GM12872 (cell line): ENCODE data around the gene ALKBH3.

Experiments
- TF ChIP-seq, protein P1 (sequence below): IDR thresholded peaks from 3 replicates; pipeline ENCODE4 v1.5.1; 2011; ENCODE audit warnings: low read depth, mild to moderate bottlenecking, low read length, moderate library complexity; ENCODE audit not compliant: insufficient read depth

ALKBH3 gene

DNA sequence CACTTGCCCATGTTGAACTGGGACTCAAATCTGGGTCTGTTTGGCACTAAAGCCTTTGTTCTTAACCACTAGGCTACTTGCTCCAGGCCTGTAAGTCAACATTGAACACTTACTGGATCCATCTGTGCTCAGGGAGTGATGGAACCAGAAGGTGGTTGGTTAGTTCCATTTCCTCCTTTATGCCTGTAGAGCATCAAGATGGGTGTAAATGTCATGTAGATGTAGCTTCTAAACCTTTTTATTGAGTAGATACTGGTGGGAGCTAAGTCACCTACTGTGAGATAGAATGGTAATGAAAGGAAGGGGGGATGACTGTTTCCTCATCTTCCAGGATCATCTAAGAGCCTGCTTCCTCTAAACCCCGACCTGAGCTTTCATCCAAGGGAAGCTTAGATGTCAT is 38.6 kb upstream of the ALKBH3 start:
- TF ChIP-seq, protein P1, sequence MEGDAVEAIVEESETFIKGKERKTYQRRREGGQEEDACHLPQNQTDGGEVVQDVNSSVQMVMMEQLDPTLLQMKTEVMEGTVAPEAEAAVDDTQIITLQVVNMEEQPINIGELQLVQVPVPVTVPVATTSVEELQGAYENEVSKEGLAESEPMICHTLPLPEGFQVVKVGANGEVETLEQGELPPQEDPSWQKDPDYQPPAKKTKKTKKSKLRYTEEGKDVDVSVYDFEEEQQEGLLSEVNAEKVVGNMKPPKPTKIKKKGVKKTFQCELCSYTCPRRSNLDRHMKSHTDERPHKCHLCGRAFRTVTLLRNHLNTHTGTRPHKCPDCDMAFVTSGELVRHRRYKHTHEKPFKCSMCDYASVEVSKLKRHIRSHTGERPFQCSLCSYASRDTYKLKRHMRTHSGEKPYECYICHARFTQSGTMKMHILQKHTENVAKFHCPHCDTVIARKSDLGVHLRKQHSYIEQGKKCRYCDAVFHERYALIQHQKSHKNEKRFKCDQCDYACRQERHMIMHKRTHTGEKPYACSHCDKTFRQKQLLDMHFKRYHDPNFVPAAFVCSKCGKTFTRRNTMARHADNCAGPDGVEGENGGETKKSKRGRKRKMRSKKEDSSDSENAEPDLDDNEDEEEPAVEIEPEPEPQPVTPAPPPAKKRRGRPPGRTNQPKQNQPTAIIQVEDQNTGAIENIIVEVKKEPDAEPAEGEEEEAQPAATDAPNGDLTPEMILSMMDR: no peak

DNA sequence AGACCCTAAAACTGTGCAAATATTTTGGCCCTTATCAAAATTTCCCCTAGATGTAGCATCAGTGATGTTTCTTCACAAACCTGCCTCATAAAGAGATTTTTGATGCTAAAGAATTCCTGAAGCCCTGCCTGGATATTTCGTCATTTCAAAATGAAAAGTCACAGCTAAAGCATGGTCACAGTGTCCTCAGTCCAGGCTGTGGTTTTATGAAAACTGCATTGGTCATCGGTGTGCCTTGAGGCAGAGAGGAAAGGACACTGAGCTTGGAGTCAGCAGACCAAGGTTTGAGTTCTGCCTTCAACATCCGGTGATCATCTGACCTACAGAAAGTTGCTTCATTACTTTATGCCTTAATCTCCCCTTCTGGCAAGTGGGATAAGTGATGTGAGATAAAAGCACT is 34.8 kb upstream of the ALKBH3 start:
- TF ChIP-seq, protein P1: no peak

DNA sequence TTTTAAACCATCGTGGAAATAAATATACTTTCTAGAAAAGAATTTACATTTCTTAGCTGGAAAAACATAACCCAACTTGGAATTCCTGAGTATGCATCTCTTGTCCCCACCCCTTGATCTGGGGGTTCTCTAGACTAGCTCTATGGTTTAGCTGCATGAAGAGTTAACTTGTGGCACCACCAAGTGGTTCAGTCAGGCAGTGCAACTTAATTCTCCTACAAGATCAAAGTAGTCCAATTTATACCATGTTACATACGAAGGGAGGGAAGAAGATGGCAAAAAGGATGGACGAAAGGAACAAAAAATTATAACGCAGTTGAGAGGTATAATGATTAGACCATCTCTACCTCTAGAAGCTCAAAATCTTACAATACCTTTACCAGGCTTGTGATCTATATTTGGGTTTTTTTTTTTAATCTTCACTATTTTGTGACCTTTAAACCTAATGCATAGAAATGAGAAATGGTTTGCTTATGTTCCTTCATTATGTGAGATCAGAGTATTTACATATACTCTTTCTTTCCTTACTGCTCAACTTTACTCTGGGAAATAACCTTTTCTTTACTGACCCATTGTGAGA is 28.5 kb upstream of the ALKBH3 start:
- TF ChIP-seq, protein P1: peak; percentile 75

DNA sequence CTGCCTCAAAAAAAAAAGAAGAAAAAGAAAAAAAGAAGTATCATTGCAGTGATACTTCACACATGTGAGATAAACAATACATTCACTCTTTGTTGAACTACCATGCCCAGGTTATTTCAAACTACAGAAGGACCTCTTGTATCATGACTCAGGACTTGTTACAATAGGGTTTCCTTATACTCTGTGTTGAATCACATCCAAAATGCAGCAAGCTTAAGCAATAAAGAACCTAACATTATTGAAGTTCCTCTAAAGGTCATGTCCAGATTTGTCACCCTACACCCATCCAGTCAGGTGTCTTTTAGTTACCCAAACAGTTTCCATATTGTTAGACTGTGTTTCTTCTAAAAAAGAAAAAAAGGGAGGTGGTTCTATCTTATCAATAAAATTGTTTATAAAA is 26.9 kb upstream of the ALKBH3 start:
- TF ChIP-seq, protein P1: no peak

DNA sequence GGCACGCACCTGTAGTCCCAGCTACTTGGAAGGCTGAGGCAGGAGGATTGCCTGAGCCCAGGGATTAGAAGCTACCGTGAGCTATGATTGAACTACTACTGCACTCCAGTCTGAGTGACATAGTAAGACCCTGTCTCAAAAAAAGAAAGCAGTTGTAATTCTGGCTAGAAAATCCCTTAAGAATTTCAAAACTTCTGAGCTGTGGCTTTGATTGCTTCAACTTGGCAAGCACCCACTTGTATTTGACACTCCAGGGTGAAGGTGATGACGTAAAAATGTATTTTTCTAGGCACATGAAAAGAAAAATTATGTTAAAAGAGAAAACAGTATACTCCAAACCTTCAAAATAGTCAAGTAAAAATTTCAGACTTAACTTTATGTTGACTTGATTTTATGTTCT is 23.6 kb upstream of the ALKBH3 start:
- TF ChIP-seq, protein P1: no peak

DNA sequence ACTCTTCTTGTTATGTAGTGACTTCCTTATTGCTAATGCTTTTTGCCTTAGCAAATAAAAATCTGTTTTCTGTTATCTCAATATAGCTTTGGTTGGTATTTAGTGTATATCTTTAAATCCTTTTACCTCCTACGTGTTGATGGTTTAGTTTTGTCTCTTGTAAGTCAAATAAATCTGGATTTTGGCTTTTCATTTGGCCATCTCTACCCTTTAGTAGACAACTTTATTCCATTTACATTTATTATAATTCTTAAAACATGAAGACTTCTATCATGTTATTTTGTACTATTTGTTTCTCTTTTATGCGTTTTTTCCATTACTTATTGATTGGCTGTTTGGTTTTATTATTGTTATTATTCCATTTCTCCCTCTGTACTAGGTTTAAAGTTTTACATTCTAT is 19.5 kb upstream of the ALKBH3 start:
- TF ChIP-seq, protein P1: no peak

DNA sequence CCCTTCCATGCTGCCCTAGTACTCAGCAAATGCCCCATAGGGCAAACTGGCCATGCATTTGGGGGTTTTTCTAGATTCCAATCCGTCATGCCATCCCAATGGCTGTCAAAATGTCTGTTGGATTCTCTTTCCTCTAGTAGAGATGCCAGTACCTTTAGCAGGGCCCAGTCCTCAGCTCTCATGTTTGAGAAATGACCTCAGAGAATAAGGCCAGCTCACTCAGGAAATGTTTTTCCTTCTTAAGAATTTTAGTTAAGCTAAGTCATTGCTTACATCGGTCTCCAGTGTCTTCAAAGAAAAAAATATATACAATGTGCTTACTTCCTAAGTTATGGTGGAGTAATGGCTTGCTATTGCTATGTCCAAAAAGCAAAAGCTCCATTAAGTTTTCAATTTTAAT is 14.1 kb upstream of the ALKBH3 start:
- TF ChIP-seq, protein P1: no peak
